ENCODE results near the gene HPS4.
"Not testable (repeated sequence)": the region's sequence is repeated elsewhere in the genome, so short reads cannot be mapped to it uniquely, and the experiment has no call there.

The HPS4 gene

GRCh38 chr22:26408562-26409220, 74.9 kb downstream of the HPS4 start:
- H3K4me3 Mint-ChIP-seq; ATAC-seq; H3K9me3 Mint-ChIP-seq; DNase-seq; H3K36me3 Mint-ChIP-seq (ENCODE audit: low read depth); H3K27ac Mint-ChIP-seq: not testable (repeated sequence)
- peaks cover 11% of the 10 kb centered on the region for H3K4me1 Mint-ChIP-seq
- H3K27me3 Mint-ChIP-seq = peaks cover 12% of the 10 kb centered on the region

GRCh38 chr22:26406118-26406517, 77.5 kb downstream of the HPS4 start:
- DNase-seq = no peak
- peaks cover 11% of the 10 kb centered on the region for H3K4me1 Mint-ChIP-seq
- H3K27ac Mint-ChIP-seq = no peak overlapping the region
- no peaks in the 10 kb centered on the region for H3K9me3 Mint-ChIP-seq
- H3K4me3 Mint-ChIP-seq = no peak overlapping the region
- peaks cover 15% of the 10 kb centered on the region for H3K27me3 Mint-ChIP-seq
- no peaks in the 10 kb centered on the region for H3K36me3 Mint-ChIP-seq (ENCODE audit: low read depth)
- no peak for ATAC-seq

GRCh38 chr22:26404851-26405421, 78.6 kb downstream of the HPS4 start:
- ATAC-seq = no peak
- Mint-ChIP-seq H3K4me3 (no peak overlapping the region), H3K4me1 (peaks cover 11% of the 10 kb centered on the region), H3K27me3 (peaks cover 13% of the 10 kb centered on the region), H3K9me3 (no peaks in the 10 kb centered on the region), H3K36me3 (ENCODE audit: low read depth) (no peaks in the 10 kb centered on the region), H3K27ac (no peak overlapping the region)
- no peak for DNase-seq

- no peaks in the 10 kb centered on the region for H3K36me3 Mint-ChIP-seq (ENCODE audit: low read depth)
- H3K9me3 Mint-ChIP-seq = no peaks in the 10 kb centered on the region
- DNase-seq = no peak
- H3K4me1 Mint-ChIP-seq = peaks cover 11% of the 10 kb centered on the region
- no peak overlapping the region for H3K27ac Mint-ChIP-seq
- H3K4me3 Mint-ChIP-seq = no peak overlapping the region
- ATAC-seq = no peak
- H3K27me3 Mint-ChIP-seq = peaks cover 6% of the 10 kb centered on the region
Measured at GRCh38 chr22:26401726-26402125, 81.9 kb downstream of the HPS4 start.

Measured in activated naive CD8-positive, alpha-beta T cell treated with anti-CD3 and anti-CD28 coated beads, Interleukin-2, amount 50 U/mL, for 24 hours (primary cell).